HUES64 (cell line): ENCODE results near the gene EXT2.

Experiments
- H3K27ac ChIP-seq: 2 replicates; pipeline ENCODE4 v1.7.0; 2013; ENCODE audit warnings: low read depth, low read length, inconsistent platforms
- H3K27me3 ChIP-seq: 2 replicates; pipeline ENCODE4 v1.6.1; 2013; ENCODE audit warnings: mild to moderate bottlenecking, low read length; ENCODE audit not compliant: insufficient read depth
- H3K36me3 ChIP-seq: 2 replicates; pipeline ENCODE4 v1.6.1; 2013; ENCODE audit warnings: mild to moderate bottlenecking, low read length; ENCODE audit not compliant: insufficient read depth
- H3K4me1 ChIP-seq: 2 replicates; pipeline ENCODE4 v1.6.1; 2013; ENCODE audit warnings: mild to moderate bottlenecking, low read length, moderate library complexity; ENCODE audit not compliant: insufficient read depth
- H3K4me3 ChIP-seq: 2 replicates; pipeline ENCODE4 v1.5.1; 2013; ENCODE audit warnings: mild to moderate bottlenecking, low read length, moderate library complexity
- H3K9ac ChIP-seq: 2 replicates; pipeline ENCODE4 v1.6.1; 2013; ENCODE audit warnings: mild to moderate bottlenecking, low read depth, low read length
- H3K9me3 ChIP-seq: 2 replicates; pipeline ENCODE4 v1.6.1; 2013; ENCODE audit warnings: low read depth, low read length; ENCODE audit not compliant: insufficient read depth
- WGBS: fragments of 150-250, 120-280 bp; methylation state at CpG from one replicate; pipeline ENCODE4 v1.1.7; 2013; ENCODE audit warnings: missing lambda C conversion rate; 5-methylcytosine and 5-hydroxymethylcytosine counted together

The EXT2 gene

DNA sequence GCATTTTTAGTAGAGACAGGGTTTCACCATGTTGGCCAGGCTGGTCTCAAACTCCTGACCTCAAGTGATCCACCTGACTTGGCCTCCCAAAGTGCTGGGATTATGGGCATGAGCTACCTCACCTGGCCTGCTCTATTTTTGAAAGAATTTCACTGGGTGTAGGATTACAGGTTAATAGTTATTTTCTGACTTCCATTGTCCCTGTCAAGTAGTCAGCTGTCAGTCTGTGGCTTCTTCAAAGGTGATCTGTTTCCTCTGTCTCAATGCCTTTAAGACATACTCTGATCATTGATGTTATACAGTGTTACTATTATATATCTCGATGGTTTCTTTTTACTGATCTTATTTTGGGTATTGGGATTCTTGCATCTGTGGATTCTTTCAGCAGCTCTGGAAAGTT lies 10.1 kb upstream of the EXT2 start:
- H3K27me3 ChIP-seq = no peaks in the 10 kb centered on the region

GRCh38 chr11:44088377-44088776 lies 7.1 kb upstream of the EXT2 start:
- Histone ChIP-seq H3K27ac (no peak overlapping the region), H3K27me3 (peaks cover 2% of the 10 kb centered on the region; the same call in 1 of the 2 replicates), H3K36me3 (no peaks in the 10 kb centered on the region), H3K9me3 (peaks cover 3% of the 10 kb centered on the region; the same call in 1 of the 2 replicates), H3K4me3 (no peak overlapping the region), H3K4me1 (no peaks in the 10 kb centered on the region), H3K9ac (no peak overlapping the region)
- 95% methylated on average over 4 of the region's 4 CpGs for WGBS

More for the DNA sequence above, 10.1 kb upstream of the EXT2 start:
- H3K9ac ChIP-seq = no peak overlapping the region
- H3K9me3 ChIP-seq = peaks cover 3% of the 10 kb centered on the region; the same call in 1 of the 2 replicates
- no peaks in the 10 kb centered on the region; the same call in 1 of the 2 replicates for H3K36me3 ChIP-seq
- WGBS = no CpG with 5 or more reads among the region's 1 CpG
- H3K27ac ChIP-seq = no peak overlapping the region
- H3K4me1 ChIP-seq = no peaks in the 10 kb centered on the region
- H3K4me3 ChIP-seq = no peak overlapping the region

DNA sequence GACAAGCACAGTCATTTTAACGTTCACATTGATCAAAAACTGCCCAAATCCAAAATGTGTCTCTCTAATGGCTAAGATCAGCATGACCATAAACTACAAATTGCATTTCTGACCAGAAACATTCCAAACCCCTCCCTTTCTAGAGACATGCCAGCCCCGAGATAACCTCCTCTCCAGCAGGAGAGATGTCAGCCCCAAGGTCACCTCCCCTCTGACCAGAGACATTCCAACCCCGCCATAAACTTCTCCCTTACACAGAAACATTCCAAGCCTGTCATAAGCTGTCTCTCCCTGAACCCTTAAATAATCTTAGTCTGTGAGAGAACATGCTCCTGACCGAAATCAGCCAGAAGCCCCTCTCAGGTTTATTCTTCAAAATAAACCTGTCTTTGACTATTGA lies 6.6 kb upstream of the EXT2 start:
- Histone ChIP-seq H3K9me3 (peaks cover 3% of the 10 kb centered on the region; the same call in 1 of the 2 replicates), H3K27me3 (peaks cover 2% of the 10 kb centered on the region; the same call in 1 of the 2 replicates)

GRCh38 chr11:44090539-44090938 lies 4.9 kb upstream of the EXT2 start:
- Histone ChIP-seq H3K27ac (no peak overlapping the region), H3K9ac (no peak overlapping the region), H3K9me3 (peaks cover 3% of the 10 kb centered on the region; the same call in 1 of the 2 replicates), H3K36me3 (no peaks in the 10 kb centered on the region), H3K4me3 (no peak overlapping the region), H3K27me3 (peaks cover 6% of the 10 kb centered on the region; the same call in 1 of the 2 replicates), H3K4me1 (peaks cover 3% of the 10 kb centered on the region; the same call in 1 of the 2 replicates)
- WGBS = no CpG with 5 or more reads among the region's 1 CpG

More for the DNA sequence above, 6.6 kb upstream of the EXT2 start:
- Histone ChIP-seq H3K27ac (no peak overlapping the region), H3K9ac (no peak overlapping the region), H3K4me1 (no peaks in the 10 kb centered on the region), H3K36me3 (no peaks in the 10 kb centered on the region), H3K4me3 (no peak overlapping the region)
- WGBS = 89% methylated on average over 4 of the region's 4 CpGs

DNA sequence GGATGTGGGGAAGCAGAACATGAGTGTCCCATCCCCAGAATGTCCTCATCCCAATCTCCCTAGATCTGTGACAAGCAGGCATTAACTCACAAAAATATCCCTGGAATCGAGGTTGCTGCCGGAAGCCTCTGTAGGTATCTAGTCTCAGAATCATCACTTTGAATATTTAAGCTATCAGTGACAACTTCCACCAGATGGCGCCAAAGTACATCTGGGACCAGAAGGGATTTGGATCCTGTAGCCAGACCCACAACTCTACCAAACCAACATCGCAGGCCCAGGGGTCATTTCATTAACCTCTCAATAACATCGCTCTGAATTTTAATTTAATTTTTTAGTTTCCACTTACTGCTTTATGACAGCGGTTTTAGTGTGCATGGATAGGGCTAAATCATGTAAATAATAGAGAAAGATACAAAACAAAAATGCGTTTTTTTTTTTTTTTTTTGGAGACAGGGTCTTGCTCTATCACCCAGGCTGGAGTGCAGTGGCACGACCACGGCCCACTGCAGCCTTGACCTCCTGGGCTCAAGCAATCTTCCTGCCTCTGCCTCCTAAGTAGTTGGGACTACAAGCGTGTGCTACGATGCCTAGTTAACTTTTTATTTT lies 1.1 kb upstream of the EXT2 start:
- WGBS = 48% methylated on average over 10 of the region's 11 CpGs
- H3K27ac ChIP-seq = no peak overlapping the region
- no peaks in the 10 kb centered on the region for H3K36me3 ChIP-seq
- peaks cover 9% of the 10 kb centered on the region for H3K4me1 ChIP-seq
- no peak overlapping the region for H3K4me3 ChIP-seq
- peaks cover 14% of the 10 kb centered on the region for H3K27me3 ChIP-seq
- H3K9ac ChIP-seq = no peak overlapping the region
- H3K9me3 ChIP-seq = no peaks in the 10 kb centered on the region

DNA sequence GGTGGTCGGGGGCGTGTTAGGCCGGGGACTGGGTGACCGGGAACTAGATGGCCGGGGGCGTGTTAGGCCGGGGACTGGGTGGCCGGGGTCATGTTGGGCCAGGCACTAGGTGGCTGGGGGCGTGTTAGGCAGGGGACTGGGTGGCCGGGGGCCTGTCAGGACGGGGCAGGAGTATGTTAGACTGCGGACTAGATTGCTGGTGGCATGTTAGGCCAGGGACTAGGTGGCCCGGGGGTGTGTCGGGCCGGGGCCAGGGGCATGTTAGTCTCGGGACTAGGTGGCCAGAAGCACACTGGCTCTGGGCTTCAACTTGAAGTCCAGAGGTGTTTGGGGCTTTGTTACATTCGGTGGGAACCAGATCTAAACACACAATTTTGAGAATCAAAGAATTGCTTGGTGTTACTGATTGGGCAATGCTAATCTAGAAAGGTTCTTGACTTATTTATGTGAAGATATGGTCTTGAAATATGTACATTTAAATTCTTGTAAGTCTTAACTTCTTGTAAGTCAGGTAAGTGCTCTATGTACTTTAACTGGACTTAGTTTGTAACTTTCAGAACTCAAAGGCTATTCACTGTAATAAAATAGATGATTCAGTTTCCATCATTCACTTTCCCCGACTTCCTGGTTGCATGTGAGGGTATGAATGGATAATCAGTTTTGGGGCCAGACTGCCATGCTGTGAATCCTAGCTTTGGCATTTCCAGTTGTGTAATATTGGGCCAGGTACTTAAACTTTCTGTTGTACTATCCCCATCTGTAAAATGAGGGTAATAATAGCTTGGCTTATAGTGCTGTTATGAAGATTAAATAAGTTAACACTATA lies 1.1 kb downstream of the EXT2 start:
- WGBS = 14% methylated on average over 18 of the region's 18 CpGs
- Histone ChIP-seq H3K9me3 (no peaks in the 10 kb centered on the region), H3K27ac (no peak overlapping the region), H3K4me3 (peak overlapping the region; percentile 91), H3K36me3 (no peaks in the 10 kb centered on the region), H3K9ac (no peak overlapping the region), H3K4me1 (peaks cover 9% of the 10 kb centered on the region), H3K27me3 (peaks cover 11% of the 10 kb centered on the region)

DNA sequence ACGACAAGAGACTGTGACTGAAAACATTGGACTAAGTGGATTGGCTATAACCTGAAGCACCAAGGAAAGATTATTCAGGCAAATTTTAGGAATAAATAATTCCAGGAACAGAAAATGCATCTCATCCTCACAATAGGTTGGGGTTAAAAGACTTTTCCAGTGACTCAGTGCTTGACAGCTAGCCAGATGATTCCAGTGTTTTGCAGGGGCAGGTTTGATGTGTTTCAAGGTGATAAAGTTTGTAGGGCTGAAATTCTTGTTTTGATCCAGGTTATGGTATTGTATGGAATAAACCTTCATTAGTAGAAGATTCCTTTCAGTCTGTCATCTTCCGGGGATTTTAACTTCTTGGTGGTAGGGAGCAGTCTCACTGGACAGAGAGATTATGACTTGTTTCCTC lies 2.3 kb downstream of the EXT2 start:
- Histone ChIP-seq H3K9me3 (no peaks in the 10 kb centered on the region), H3K27ac (no peak overlapping the region), H3K36me3 (no peaks in the 10 kb centered on the region), H3K9ac (no peak overlapping the region), H3K4me3 (no peak overlapping the region), H3K27me3 (peaks cover 11% of the 10 kb centered on the region), H3K4me1 (peaks cover 9% of the 10 kb centered on the region)
- WGBS = 89% methylated on average over 2 of the region's 2 CpGs

GRCh38 chr11:44101098-44101497 lies 5.6 kb downstream of the EXT2 start:
- peaks cover 6% of the 10 kb centered on the region; the same call in 1 of the 2 replicates for H3K4me1 ChIP-seq
- 98% methylated on average over 2 of the region's 2 CpGs for WGBS
- no peak overlapping the region for H3K9ac ChIP-seq

GRCh38 chr11:44104481-44105294 lies 9.2 kb downstream of the EXT2 start:
- H3K27me3 ChIP-seq = no peaks in the 10 kb centered on the region
- no peak overlapping the region for H3K27ac ChIP-seq
- H3K4me3 ChIP-seq = no peak overlapping the region
- H3K9me3 ChIP-seq = no peaks in the 10 kb centered on the region
- H3K9ac ChIP-seq = no peak overlapping the region
- no peaks in the 10 kb centered on the region for H3K4me1 ChIP-seq
- peaks cover 14% of the 10 kb centered on the region for H3K36me3 ChIP-seq
- WGBS = 87% methylated on average over 3 of the region's 5 CpGs

More at GRCh38 chr11:44101098-44101497, 5.6 kb downstream of the EXT2 start:
- H3K4me3 ChIP-seq = no peak overlapping the region
- no peaks in the 10 kb centered on the region for H3K9me3 ChIP-seq
- H3K27me3 ChIP-seq = peaks cover 8% of the 10 kb centered on the region
- no peak overlapping the region for H3K27ac ChIP-seq
- H3K36me3 ChIP-seq = no peaks in the 10 kb centered on the region

DNA sequence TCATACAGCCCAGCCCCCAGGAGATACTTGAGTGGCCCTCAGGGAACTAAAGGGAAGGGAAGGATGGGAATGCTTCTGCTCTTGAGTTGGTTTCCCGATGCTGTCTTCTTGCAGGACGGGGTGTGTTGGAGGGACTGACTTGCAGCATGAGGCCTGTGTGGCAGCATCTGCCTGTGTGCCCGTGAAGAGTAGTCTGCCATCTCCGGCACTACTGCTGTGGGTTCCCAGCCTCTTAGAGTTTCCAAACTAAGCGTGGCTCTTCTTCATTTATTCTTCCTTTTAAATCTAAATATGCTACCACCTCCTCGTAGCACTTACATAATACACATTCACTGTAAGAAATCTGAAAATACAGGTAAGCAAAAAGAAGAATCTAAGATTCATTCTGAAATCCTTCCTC lies 12.8 kb downstream of the EXT2 start:
- Histone ChIP-seq H3K27ac (no peak overlapping the region), H3K9me3 (no peaks in the 10 kb centered on the region), H3K27me3 (no peaks in the 10 kb centered on the region), H3K4me3 (no peak overlapping the region), H3K36me3 (peaks cover 21% of the 10 kb centered on the region), H3K9ac (no peak overlapping the region), H3K4me1 (0 out of 2 replicates have a peak, but pooled peaks cover 1% of the 10 kb centered on the region)
- WGBS = 95% methylated on average over 6 of the region's 6 CpGs
